Myocyte (in vitro differentiated cells): Measurements from ENCODE around the gene ALPP. TPM values are rescaled to one million over a fixed set of nuclear protein-coding genes. Genes with fewer than 3 reads are reported as not detected.
A peak's percentile ranks its signal among the peaks of the same experiment; 100 is the strongest.
"Not testable (repeated sequence)": the region's sequence is repeated elsewhere in the genome, so short reads cannot be mapped to it uniquely, and the experiment has no call there.

Experiments used
- DNase-seq: peaks from one replicate; pipeline ENCODE4 v3.0.0-alpha.2; 2012; ENCODE audit warnings: low read depth
- total RNA-seq: library from RNA; depleted of rRNA; stranded (reverse); fragments of >200 nt; gene quantifications from 2 replicates; pipeline ENCODE4 v1.2.3, GENCODE V29; 2014

Gene ALPP
- total RNA-seq, 1 donor from 2014 or later: not detected

DNA sequence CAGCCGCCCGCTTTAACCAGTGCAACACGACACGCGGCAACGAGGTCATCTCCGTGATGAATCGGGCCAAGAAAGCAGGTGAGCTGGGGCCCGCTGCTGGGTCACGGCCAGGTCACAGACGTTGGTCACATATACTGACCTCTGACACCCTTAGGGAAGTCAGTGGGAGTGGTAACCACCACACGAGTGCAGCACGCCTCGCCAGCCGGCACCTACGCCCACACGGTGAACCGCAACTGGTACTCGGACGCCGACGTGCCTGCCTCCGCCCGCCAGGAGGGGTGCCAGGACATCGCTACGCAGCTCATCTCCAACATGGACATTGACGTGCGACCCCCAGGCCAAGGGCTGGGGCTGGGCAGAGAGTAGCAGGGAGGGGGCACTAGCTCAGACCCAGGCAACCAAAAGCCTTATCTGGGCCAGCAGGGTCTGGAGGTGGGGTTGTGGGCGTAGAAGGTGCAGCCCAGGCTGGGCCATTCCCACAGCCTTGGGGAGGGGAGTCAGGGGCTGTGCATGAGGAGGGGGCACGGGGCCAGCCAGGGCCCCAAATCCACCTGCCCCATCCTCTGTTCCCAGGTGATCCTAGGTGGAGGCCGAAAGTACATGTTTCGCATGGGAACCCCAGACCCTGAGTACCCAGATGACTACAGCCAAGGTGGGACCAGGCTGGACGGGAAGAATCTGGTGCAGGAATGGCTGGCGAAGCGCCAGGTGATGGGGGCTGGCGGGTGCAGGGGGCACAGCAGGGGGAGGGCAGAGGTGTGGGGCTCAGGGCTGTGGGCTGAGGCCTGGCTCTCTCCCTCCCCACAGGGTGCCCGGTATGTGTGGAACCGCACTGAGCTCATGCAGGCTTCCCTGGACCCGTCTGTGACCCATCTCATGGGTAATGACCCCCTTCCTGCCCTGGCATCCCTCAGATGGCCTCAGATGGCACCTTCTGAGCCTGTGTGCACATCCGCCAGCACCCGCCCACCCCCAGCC, 1.3 kb downstream of the ALPP start:
- not testable (repeated sequence) for DNase-seq

DNA sequence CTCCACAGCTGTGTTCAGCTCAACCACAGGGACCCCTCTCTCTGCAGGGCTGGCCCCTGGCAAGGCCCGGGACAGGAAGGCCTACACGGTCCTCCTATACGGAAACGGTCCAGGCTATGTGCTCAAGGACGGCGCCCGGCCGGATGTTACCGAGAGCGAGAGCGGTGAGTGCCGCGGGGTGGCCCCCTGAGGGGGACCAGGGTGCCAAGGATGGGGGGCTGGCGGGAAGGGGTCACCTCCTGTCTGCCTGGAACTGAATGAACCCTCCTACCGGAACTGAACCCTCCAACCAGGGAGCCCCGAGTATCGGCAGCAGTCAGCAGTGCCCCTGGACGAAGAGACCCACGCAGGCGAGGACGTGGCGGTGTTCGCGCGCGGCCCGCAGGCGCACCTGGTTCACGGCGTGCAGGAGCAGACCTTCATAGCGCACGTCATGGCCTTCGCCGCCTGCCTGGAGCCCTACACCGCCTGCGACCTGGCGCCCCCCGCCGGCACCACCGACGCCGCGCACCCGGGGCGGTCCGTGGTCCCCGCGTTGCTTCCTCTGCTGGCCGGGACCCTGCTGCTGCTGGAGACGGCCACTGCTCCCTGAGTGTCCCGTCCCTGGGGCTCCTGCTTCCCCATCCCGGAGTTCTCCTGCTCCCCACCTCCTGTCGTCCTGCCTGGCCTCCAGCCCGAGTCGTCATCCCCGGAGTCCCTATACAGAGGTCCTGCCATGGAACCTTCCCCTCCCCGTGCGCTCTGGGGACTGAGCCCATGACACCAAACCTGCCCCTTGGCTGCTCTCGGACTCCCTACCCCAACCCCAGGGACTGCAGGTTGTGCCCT, 2.9 kb downstream of the ALPP start:
- not testable (repeated sequence) for DNase-seq

DNA sequence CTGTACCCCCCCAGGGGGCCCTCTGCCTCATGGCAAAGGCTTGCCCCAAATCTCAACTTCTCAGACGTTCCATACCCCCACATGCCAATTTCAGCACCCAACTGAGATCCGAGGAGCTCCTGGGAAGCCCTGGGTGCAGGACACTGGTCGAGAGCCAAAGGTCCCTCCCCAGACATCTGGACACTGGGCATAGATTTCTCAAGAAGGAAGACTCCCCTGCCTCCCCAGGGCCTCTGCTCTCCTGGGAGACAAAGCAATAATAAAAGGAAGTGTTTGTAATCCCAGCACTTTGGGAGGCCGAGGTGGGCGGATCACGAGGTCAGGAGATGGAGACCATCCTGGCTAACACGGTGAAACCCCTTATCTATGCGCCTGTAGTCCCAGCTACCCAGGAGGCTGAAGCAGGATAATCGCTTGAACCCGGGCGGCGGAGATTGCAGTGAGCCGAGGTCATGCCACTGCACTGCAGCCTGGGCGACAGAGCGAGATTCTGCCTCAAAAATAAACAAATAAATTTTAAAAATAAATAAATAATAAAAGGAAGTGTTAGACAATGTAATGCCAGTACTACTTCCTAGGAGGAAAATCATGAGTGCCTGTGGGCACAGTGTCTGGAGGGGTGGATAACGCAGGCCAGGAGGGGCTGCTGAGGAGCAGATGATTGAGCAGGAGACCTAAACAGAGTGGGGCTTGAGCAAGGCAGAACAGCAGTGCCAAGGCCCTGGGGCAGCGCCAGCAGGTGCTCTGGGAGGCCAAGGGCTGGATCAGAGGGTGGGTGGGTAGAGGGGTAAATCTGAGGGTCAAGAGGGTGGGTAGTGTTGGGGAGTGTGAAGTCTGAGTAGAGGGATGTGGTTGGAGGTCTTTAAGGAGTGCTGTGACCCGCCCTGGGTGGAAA, 4.0 kb downstream of the ALPP start:
- DNase-seq: no peak

DNA sequence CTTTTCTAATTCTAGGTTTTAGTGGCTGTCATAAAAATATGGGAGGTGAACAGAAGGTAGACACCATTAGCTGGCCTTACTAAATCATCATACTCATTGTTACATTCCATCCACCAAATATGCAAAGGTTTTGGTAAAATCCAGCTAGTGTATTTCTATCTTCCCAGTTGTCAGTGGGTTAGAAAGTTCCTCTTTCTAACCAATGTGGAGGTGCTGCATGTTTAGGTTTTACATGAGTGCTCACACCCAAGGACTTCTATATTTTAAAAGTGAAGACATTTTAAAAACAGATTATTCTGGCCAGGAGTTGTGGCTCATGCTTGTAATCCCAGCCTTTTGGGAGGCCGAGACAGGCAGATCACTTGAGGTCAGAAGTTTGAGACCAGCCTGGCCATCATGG, 5.9 kb downstream of the ALPP start:
- DNase-seq: no peak

DNA sequence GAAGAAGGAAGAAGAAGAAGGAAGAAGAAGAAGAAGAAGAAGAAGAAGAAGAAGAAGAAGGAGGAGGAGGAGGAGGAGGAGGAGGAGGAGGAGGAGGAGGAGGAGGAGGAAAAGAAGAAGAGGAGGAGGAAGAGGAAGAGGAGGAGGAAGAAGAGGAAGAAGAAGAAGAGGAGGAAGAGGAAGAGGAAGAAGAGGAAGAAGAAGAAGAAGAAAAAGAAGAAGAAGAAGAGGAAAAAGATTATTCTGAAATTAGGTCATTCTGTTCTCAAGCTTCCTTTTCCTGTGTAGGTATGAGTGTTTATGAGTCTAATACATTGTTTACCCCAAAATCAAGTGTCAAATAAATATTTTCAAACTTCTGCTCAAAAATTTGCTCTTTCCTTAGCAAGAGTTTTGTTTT, 6.5 kb downstream of the ALPP start:
- not testable (repeated sequence) for DNase-seq

DNA sequence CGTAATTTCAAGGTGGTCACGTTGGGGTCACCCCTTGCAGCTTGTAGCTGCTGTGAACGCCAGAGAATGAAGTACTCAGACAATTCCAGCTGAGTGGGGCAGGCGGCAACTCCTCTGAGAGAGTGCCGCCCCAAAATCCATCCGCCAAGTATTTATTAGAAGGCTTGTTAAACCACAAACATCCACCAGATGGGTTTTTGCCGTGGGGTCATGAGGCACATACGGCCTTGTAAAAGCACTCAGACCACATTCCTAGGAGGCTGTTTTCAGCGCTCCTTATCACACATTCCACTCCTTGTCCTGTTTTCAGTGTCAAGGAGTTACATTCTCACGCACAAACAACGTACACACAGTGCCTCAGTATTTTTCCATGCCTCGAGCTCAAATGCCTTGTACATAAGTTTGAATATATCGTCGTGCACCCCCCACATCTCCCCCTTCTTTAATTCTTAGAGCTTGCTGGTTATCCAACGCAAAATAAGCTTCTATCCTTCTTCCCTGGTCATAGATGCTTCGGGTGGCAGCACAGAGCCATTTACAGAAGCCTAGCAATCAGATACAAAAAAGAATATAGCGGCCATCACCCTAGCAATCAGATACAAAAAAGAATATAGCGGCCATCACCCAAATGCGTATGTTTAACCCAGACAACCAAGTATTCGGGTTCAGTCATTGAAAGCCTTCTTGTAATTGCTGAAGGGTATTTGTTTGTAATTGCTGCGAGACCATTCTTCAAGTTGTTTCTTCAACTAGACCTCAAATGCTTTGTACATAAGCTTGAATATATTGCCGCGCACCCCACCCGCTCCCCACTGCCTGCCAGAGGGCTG, 7.3 kb downstream of the ALPP start:
- DNase-seq: peak; percentile 78

DNA sequence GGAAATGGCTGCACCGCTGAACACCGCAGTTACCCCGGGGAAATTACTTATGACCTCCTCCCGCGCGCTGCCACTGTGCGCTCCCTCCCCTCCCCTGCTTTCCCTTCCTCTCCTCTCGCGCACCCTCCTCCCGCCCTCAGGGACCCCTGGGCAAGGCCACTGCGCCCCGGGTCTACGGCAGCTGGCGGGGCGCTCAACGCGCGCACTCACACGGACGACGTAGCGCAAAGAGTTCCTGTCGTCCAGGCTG, 7.9 kb downstream of the ALPP start:
- no peak for DNase-seq

DNA sequence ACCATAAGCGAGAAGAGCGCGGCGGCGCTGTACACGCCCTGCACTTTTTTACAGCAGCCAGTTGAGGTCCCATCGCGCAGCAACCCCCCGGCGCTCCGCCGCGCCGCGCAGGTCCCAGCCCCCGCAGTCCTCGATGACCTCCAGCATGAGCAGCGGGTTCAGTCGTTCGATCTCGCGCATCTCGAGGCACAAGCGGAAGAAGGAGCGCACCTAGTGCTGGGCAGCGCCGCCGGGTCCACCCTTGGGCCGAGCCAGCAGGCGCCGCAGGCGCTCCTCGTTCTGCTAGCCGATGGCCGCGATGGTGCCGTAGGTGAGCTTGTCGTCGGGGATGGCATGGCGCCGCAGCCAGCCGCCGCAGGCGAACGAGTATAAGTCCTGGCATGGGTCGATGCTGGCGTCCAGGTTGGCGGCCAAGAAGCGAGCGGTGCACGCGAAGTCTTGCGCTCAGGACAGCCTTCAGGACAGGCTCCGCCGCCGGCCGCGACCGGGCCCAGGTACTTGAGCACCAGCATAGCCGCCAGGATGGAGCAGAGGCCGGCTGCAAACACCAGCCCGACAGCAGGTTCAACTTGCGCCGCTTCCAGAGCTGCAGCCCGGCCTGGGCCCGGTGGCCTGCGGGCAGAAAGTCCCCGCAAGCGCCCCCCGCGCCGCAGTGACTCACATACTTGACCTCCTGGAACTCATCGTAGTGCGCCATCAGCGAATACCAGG, 8.3 kb downstream of the ALPP start:
- DNase-seq: no peak

DNA sequence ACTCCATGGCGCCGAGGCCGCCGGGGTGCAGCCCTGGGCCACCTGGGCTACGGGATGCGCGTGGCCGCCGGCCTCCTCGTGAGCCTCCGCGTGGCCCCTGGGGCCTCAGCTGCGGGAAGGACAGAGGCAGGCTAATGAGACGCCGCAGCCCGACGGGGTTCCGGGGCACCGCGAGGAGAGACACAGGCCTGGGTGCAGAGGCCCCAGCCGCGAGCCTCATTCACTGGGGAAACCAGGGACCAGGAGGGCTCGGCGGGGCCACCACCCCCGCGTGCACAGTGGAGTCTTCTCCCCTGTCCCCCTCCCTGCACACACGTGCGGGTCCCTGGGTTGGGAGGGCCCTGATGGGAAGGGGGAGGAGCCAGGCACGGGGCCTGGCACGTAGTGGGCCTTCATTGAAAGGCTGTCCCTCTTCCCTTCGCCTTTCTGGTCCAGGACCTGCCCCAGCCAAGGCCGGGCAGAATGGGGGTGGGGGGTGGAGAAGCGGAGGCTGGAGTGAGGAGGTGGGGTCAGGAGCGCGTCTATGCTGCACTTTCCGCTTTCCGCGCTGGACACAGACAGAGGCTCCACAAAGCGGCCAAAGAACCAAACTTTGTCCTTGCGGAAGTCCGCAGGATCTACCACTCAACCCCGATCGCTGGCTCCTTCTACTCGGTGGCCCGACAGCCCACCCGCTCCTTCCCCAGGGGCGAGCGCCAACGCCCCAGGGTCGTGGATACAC, 9.1 kb downstream of the ALPP start:
- no peak for DNase-seq

DNA sequence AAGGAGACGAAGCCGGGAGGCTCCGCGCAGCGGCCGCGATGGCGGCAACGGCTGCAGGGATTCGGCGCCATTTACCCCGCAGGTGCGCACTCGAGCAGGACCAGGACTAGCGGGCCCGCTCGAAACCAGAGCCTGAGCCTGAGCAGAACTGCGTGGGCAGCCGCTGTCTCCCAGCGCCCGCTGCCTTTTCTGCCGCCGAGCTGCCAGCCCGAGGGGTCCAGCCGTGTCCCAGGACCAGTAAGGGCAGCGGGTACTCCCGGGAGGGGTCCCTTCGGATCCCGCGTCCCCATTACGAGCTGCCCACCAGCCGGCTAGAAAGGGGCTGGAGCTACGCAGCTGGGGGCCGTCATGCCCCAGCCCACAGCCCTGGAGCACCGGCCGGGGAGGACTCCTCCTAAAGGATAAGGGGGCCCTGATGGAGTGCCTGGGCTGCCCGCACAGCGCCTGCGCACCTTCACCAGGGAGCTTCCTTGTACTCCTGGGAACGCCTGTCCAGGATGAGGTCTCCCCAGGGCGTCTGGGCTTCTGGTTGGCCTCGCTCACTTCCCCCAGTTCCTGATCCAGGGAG, 9.9 kb downstream of the ALPP start:
- DNase-seq: no peak

DNA sequence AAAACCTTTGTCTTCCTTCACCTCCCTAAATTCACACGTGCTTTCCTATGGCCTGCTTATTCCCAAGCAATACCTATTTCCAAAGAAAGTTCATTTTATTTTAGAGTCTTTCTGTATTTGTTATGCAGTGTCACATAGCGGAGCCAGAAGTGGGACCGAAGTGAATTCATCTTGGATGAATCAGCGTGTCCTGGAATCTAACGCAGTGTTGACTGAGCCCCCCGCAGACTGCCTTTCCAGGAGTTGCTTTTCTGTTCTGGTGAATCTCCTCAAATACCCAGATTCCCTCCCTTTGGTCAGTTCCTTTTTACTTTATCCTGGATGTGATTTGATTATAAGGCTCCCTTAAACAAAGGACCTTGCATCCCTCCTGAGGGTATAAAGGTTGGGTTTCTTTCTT, 10.8 kb downstream of the ALPP start:
- DNase-seq: no peak

DNA sequence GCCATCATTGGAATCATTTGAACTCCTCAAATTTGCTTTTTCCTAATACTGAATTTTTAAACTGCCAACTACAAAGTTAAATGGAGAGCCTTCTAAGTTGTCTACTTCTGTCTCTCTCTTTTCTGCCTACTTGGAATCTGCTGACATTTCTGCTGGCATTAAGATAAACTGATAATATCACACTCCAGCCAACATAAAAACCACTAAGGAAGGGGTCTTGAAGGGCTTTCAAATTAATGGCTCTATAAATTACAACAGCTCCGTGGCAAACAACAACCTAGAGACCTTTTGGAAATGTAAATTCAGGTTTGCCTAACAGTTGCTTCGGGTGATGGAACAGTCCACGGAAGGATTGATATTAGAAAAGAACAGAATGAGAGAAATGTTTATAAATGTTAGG, 12.1 kb downstream of the ALPP start:
- DNase-seq: no peak

DNA sequence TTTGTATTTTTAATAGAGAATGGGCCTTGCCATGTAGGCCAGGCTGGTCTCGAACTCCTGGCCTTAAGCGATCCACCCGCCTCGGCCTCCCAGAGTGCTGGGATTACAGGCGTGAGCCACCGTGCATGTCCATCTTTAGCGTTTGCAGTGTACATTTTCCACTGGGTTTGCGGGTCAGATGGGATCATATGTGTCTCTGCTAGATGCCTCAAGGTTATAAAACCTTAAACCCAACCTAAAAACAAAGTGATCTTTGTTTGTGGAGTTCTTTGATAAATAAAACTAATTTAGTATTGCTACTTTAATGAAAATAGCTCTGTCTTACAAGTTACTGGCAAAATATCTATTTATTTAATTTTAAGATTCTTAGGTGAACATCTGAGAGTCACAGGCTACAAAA, 15.0 kb downstream of the ALPP start:
- DNase-seq: no peak

DNA sequence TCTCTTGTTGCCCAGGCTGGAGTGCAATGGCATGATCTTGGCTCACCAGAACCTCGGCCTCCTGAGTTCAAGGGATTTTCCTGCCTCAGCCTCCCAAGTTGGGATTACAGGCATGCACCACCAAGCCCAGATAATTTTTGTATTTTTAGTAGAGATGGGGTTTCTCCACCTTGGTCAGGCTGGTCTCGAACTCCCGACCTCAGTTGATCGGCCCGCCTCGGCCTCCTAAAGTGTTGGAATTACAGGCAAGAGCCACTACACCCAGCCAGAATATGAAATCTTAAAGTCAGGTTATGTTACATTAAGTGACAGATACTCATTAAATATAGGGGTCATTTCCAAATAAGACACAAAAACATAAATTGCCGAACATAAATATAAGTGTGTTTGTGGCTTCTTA, 15.9 kb downstream of the ALPP start:
- not testable (repeated sequence) for DNase-seq

DNA sequence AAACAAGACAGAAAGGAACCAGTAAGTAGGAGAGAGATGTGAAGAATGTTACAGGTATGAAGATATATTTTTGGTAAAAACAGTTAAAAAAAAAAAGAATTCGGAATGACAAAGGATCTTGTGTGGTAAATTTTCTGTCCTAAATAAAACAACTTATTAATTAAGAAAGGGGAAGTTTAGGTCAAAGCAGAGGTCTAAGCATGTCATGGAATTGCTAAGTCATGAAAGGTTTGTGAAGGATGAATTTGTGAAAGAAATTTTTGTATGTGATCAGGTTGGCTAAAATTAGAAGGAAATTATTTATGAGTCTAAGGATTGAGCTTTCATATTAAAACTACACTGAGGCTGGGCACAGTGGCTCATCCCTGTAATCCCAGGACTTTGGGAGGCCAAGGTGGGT, 17.0 kb downstream of the ALPP start:
- no peak for DNase-seq

DNA sequence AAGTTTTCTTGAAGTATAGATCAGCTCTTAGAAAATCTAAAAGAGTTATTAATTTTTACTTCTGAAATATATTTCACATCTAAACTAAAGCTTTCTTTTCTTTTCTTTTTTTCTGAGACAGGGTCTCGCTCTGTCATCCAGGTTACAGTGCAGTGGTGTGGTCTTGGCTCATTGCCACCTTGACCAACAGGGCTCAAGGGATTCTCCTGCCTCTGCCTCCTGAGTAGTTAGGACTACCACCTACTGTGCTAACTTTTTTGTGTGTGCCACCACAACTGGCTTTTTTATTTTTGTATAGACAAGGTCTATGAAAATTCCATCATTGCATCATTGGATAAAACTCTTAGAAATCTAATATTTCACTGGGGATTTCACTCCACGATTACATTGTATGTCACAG, 18.1 kb downstream of the ALPP start:
- DNase-seq: no peak

DNA sequence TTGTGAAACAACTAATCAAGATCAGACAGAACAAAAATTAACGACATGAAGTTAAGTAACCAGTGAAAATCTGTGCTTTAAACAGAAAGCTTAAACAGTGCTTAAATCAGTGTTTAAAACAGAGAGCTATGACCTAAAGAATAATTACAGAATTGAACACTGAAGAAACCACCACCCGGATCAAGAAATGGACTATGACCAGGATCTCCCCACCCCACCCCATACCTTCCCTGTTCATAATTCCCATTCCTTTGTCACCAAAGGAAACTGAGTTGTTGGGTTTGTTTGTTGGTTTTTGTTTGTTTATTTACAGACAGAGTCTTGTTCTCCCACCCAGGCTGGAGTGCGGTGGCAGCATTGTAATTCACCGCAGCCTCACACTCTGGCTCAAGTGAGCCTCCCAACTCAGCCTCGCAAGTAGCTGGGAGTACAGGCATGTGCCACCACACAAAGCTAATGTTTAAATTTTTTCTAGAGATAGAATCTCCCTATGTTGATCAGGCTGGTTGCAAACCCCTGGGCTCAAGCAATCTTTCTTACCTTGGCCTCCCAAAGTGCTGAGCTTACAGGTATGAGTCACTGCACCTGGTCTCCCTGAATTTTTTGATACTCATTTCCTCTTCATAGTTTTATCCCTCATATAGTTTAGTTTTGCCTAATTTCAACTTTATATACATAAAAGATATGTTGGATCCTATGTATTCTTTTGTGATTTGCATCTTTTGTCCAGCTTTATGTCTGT, 19.9 kb downstream of the ALPP start:
- no peak for DNase-seq
